NB4 (cell line): Measurements from ENCODE around the gene FAM163A.

ENCODE experiments used
- DNase-seq: peaks from one replicate; pipeline ENCODE4 v3.0.0; 2010; ENCODE audit warnings: low read depth
- H3K4me3 ChIP-seq: one replicate; pipeline ENCODE4 v1.5.1; 2011; ENCODE audit warnings: mild to moderate bottlenecking, low read depth, low read length, moderate library complexity
- MAX ChIP-seq: IDR thresholded peaks from 2 replicates; pipeline ENCODE4 v1.6.1; 2011; ENCODE audit warnings: low read depth, low read length
- MYC ChIP-seq: IDR thresholded peaks from 2 replicates; pipeline ENCODE4 v1.6.1; 2011; ENCODE audit warnings: low read depth, low read length
- POLR2A ChIP-seq: IDR thresholded peaks from 2 replicates; pipeline ENCODE4 v1.6.1; 2011; ENCODE audit warnings: mild to moderate bottlenecking; ENCODE audit not compliant: insufficient read length; ENCODE audit errors: extremely low read depth
- TF ChIP-seq, protein P1 (sequence below): IDR thresholded peaks from one replicate; pipeline ENCODE4 v1.5.1; 2012; ENCODE audit warnings: low read depth, low read length

FAM163A gene

DNA sequence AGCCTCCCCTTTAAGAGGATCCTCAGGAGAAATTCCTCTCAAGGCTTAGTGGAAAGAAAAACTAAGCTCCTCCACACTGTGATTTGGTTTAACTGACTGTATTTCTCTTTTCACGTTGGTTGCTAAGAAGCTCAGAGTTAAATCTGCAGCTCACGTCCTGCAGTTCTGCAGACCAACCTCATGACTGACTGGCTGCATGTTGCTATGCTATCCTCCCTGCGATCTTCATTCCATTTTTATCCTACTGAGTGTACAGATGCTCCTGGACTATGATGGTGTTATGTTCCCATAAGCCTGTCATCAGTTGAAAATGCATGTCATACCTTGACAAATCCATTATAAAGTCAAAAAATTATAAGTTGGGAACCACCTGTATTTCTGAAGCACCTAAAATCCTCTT lies 34.6 kb downstream of the FAM163A start:
- TF ChIP-seq POLR2A (no peak), MAX (no peak), MYC (no peak)
- TF ChIP-seq, protein P1, sequence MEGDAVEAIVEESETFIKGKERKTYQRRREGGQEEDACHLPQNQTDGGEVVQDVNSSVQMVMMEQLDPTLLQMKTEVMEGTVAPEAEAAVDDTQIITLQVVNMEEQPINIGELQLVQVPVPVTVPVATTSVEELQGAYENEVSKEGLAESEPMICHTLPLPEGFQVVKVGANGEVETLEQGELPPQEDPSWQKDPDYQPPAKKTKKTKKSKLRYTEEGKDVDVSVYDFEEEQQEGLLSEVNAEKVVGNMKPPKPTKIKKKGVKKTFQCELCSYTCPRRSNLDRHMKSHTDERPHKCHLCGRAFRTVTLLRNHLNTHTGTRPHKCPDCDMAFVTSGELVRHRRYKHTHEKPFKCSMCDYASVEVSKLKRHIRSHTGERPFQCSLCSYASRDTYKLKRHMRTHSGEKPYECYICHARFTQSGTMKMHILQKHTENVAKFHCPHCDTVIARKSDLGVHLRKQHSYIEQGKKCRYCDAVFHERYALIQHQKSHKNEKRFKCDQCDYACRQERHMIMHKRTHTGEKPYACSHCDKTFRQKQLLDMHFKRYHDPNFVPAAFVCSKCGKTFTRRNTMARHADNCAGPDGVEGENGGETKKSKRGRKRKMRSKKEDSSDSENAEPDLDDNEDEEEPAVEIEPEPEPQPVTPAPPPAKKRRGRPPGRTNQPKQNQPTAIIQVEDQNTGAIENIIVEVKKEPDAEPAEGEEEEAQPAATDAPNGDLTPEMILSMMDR = no peak
- no peak for DNase-seq
- no peak overlapping the region for H3K4me3 ChIP-seq

DNA sequence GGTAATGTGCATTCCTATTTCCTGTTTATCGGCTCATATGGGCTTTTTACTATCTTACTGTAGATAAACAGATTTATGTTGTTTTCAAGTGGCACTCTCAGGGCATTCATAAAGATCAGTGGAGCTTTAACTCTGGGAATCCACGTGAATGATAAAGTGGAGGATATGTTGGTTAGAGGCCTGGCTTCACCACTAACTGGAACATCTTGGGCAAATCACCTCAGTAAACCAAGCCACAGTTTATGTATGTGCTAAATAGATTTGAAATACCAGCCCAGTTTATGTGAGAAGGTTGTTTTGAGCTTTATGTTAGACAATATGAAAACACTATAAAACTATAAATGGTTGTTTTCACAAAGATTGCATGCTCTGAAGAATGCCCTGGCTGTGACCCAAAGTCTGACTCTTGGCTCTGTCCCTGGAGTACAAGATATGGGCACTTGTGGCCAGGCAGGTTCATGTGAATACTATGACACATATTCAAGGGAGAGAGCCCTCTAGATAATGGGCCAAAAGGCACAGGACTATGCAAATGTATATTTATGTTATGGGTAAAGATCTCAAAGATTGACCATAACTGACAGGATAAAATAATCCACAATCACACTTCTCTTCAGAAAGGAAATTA lies 36.7 kb downstream of the FAM163A start:
- no peak overlapping the region for H3K4me3 ChIP-seq
- no peak for DNase-seq
- TF ChIP-seq, protein P1 = no peak
- no peak for TF ChIP-seq MAX
- no peak for TF ChIP-seq POLR2A

DNA sequence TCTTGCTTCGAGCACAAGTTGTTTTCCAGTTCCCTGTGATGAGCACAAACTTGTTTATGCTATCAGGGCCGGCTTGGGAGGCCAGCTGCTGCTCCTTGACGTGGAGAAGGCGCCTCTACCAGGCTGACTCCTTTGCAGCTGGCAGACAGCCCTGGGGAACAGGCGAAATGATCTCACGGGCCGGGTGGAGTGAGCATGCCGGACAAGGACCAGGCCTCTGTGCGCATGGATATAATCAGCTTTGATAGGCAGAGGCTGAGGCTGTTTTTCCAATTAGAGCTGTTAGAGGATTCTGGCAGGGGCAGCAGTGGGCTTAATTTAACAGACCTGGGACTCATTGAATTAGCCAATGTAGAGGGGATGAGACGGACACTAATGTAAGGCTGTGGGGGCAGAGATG lies 38.9 kb downstream of the FAM163A start:
- DNase-seq = no peak
- TF ChIP-seq MYC = no peak
- TF ChIP-seq, protein P1 = no peak

GRCh38 chr1:179785031-179785431 lies 41.9 kb downstream of the FAM163A start:
- no peak for TF ChIP-seq MYC
- TF ChIP-seq, protein P1 = no peak
- no peak for TF ChIP-seq MAX
- no peak for DNase-seq
- no peak overlapping the region for H3K4me3 ChIP-seq

More for the DNA sequence above, 38.9 kb downstream of the FAM163A start:
- H3K4me3 ChIP-seq = no peak overlapping the region

DNA sequence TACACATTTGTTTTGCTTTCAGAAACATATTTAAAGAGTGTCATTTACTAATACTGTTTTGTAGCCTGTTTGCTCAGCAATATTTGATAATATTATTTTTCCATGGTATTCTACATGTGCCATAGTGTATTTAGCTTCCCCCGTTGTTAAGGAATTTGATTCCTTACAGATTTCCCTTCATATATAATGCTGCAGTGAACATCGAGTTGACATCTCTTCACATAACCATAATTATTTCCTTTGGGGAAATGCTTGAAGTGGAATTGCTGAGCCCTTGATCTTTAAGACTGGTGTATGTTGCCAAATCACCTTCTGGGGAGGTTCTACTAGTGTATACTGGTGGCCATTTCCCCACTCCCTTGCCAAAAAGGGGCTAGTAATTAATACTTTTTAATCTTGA lies 42.6 kb downstream of the FAM163A start:
- DNase-seq = no peak
- no peak overlapping the region for H3K4me3 ChIP-seq
- no peak for TF ChIP-seq POLR2A
- TF ChIP-seq, protein P1 = no peak
- TF ChIP-seq MYC = no peak
- no peak for TF ChIP-seq MAX
